Fibroblast of pulmonary artery (primary cell): ENCODE measurements around the gene LGALS9C.
"Not testable (repeated sequence)": the region's sequence is repeated elsewhere in the genome, so short reads cannot be mapped to it uniquely, and the experiment has no call there.

Source experiments
- DNase-seq: peaks from one replicate; pipeline ENCODE4 v3.0.0-alpha.2; 2010; ENCODE audit warnings: low read depth
- H3K4me3 ChIP-seq: replicated peaks from 2 replicates; pipeline ENCODE4 v1.5.1; 2011; ENCODE audit warnings: low read depth, mild to moderate bottlenecking, control low read depth, low read length, moderate library complexity
- TF ChIP-seq, protein P1 (sequence below): IDR thresholded peaks from 2 replicates; pipeline ENCODE4 v1.5.1; 2011; ENCODE audit warnings: mild to moderate bottlenecking, control low read depth, low read length, inconsistent platforms; ENCODE audit errors: missing control alignments

LGALS9C gene

DNA sequence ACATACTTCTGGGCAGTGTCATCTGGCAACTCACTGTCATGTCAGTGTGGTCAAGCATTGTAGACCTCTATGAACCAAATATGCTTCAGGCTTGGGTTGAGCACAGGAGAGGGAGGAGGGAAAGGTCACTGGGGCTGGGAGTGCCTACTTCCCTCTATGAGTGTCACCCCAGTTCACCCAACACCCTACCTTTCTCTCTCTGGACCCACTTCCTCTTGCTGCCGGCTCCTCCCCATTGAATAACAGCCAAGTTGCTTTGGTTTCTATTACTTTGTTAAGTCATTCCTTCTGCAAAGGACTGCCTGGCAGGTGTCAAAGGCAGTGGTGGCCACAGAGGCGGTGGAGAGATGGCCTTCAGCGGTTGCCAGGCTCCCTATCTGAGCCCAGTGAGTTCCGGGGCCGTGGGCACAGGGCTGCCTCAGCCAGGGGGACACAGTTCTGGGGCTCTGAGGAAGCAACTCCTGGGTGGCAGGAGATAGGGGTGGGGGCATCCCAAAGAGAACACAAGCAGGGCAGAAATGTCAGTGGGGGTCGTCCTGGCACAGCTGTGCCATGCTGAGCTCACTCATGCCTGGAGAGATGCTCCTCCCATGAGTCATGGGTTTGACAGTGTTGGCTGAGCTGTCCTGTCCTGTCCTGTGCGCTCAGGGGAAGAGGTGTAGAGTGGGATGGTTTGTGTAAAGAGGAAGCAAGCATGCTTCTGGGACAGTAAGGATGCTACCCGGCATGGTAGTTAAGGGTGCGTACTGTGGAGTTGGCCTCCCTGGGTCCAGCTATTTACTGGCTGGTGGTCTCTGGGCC lies at the start of gene LGALS9C:
LGALS9C (plus strand) TSS at position 282 of the 801 bp plus-strand sequence; CDS start at position 348, 66 bp downstream.
- DNase-seq, H3K4me3 ChIP-seq: not testable (repeated sequence)

GRCh38 chr17:18432206-18432605 lies 44.4 kb upstream of the LGALS9C start:
- not testable (repeated sequence) for DNase-seq, H3K4me3 ChIP-seq

DNA sequence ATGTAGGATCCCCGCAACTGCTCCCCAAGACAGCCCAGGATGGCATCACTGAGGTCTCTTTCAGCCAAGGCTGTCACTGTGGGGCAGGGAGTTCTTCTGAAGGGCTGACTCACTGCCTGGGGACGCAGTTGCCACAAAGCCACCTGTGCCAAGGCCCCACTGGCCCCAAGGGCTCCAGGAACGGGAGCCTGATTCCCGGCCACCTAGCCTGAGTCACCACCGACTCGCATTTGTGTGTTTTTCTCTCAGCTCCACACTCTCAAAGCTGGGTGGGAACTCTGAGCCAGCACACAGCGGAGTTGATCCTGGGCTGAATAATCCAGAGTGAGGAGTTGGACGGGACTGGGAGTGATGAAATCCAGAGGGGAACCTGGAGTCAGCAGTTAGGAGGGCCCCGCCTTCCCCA lies 37.1 kb upstream of the LGALS9C start:
- H3K4me3 ChIP-seq = not testable (repeated sequence)

GRCh38 chr17:18442093-18442492 lies 34.5 kb upstream of the LGALS9C start:
- H3K4me3 ChIP-seq, DNase-seq: not testable (repeated sequence)
- TF ChIP-seq, protein P1, sequence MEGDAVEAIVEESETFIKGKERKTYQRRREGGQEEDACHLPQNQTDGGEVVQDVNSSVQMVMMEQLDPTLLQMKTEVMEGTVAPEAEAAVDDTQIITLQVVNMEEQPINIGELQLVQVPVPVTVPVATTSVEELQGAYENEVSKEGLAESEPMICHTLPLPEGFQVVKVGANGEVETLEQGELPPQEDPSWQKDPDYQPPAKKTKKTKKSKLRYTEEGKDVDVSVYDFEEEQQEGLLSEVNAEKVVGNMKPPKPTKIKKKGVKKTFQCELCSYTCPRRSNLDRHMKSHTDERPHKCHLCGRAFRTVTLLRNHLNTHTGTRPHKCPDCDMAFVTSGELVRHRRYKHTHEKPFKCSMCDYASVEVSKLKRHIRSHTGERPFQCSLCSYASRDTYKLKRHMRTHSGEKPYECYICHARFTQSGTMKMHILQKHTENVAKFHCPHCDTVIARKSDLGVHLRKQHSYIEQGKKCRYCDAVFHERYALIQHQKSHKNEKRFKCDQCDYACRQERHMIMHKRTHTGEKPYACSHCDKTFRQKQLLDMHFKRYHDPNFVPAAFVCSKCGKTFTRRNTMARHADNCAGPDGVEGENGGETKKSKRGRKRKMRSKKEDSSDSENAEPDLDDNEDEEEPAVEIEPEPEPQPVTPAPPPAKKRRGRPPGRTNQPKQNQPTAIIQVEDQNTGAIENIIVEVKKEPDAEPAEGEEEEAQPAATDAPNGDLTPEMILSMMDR = peak; percentile 18

More for the DNA sequence above, 37.1 kb upstream of the LGALS9C start:
- DNase-seq = not testable (repeated sequence)

GRCh38 chr17:18442532-18442931 lies 34.1 kb upstream of the LGALS9C start:
- H3K4me3 ChIP-seq, DNase-seq: not testable (repeated sequence)

GRCh38 chr17:18447476-18448205 lies 28.9 kb upstream of the LGALS9C start:
- not testable (repeated sequence) for H3K4me3 ChIP-seq, DNase-seq

GRCh38 chr17:18448311-18448710 lies 28.3 kb upstream of the LGALS9C start:
- H3K4me3 ChIP-seq, DNase-seq: not testable (repeated sequence)

GRCh38 chr17:18449833-18450232 lies 26.8 kb upstream of the LGALS9C start:
- not testable (repeated sequence) for DNase-seq, H3K4me3 ChIP-seq

DNA sequence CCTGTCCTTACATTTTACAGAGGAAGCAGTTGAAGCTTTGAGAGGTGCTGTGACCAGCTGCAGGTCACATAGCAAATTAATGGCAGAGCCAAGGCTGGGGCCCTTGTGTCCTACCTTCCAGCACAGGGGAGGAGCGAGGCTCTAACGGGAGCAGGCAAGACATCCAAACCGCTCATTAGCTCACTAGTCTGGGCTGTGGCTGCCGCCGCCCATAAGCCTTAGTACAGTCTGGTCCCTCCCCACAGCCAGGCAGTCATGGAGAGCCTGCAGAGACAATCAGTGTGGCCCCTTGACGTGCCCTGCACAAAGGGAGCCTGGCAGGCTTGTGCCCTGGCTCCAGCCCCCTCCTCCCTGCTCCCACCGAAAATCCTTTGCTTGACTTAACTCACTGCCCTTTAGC lies 25.6 kb upstream of the LGALS9C start:
- not testable (repeated sequence) for DNase-seq, H3K4me3 ChIP-seq

DNA sequence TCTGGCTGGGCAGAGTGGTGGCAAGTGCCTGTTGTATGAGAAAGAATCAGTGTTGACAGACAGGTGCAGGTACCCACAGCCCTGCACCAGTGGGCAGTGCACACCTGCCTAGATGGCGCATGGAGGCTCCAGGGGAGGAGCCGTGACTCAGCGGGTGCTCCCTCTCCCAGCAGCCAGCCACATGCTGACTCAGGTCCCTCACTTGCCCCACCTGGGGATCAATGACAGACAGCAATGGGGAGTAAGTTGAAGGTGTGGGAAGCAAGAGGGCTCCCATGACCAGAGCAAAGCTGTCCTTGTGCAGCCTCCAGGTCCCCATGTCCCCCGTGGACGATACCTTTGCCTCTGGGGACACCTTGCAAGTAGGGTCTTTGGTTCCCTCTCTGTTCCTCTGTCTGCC lies 24.6 kb upstream of the LGALS9C start:
- not testable (repeated sequence) for DNase-seq

DNA sequence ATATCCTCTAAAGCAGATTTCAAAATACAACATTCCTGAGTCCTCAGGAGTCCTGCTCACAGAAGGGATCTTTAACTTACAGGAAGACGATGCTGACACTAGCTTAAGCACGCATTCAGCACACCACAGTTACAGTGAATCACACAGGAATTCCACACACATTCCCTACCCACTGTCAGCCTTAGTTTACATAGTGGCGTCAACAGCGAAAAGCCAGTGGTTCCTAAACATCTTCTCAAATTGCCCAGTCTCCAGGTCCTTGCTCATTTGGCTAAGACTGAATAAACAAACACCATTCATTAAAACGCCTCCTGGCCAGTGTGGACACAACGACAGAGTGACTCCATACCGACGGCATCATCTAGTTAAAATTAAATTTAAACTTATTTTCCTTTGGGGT lies 17.6 kb upstream of the LGALS9C start:
- peak; percentile 46 for DNase-seq
- peak overlapping the region; percentile 2 for H3K4me3 ChIP-seq

More for the DNA sequence above, 24.6 kb upstream of the LGALS9C start:
- H3K4me3 ChIP-seq = not testable (repeated sequence)

GRCh38 chr17:18463831-18464502 lies 12.6 kb upstream of the LGALS9C start:
- not testable (repeated sequence) for H3K4me3 ChIP-seq, DNase-seq

GRCh38 chr17:18466250-18466983 lies 10.2 kb upstream of the LGALS9C start:
- not testable (repeated sequence) for DNase-seq, H3K4me3 ChIP-seq

GRCh38 chr17:18467001-18467400 lies 9.6 kb upstream of the LGALS9C start:
- H3K4me3 ChIP-seq, DNase-seq: not testable (repeated sequence)

GRCh38 chr17:18468472-18469171 lies 8.0 kb upstream of the LGALS9C start:
- DNase-seq, H3K4me3 ChIP-seq: not testable (repeated sequence)

DNA sequence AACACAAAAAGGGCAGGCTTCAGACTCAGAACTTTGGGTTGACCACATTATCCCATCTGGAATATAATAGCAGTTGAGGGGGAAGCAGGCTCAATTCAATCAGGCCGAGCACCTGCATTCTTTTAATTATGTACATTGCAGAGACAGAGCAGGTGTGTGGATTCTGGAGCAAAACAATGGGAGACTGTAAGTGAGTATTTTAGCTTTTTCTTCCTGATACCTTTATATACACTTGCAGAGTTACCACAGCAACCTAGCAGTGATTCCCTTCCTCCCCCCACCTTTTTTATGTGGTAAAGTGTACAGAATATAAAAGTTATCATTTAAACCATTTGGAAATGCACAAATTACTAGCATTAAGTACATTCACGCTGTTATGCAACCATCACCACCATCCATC lies 6.8 kb upstream of the LGALS9C start:
- DNase-seq, H3K4me3 ChIP-seq: not testable (repeated sequence)
